Activated CD8-positive, alpha-beta memory T cell treated with anti-CD3 and anti-CD28 coated beads for 36 hours (primary cell): ENCODE measurements around the gene SUPT20H. TPM values are rescaled to one million over a fixed set of nuclear protein-coding genes. Genes with fewer than 3 reads are reported as not detected.

ENCODE experiments used
- CTCF ChIA-PET: fragments of 350-600 bp; sonication (Branson Sonifier 250); formaldehyde crosslinking; loops from one replicate; lab custom pipeline; 2021; ENCODE audit warnings: antibody characterized with exemption; lab: Charles Lee
- POLR2A ChIA-PET: fragments of 350-600 bp; sonication (Branson Sonifier 250); formaldehyde crosslinking; loops from one replicate; lab custom pipeline; 2021; ENCODE audit warnings: antibody characterized with exemption; lab: Charles Lee
- total RNA-seq, 2 experiments: library from RNA; stranded (reverse); gene quantifications; one replicate each; pipeline ENCODE4 v1.2.3, GENCODE V29; 2021

SUPT20H gene
- 10 to 100 TPM; 49.1 to 49.8 TPM for total RNA-seq

GRCh38 chr13:37058910-37059847 lies at the start of gene SUPT20H:
SUPT20H (minus strand) TSS chr13:37059688; CDS start chr13:37051490, 8,198 bp downstream.
- POLR2A ChIA-PET = no interaction called here
- CTCF ChIA-PET = no interaction called here

- ChIA-PET POLR2A (no interaction called here), CTCF (no interaction called here)
Observed at GRCh38 chr13:37109051-37109678, 49.7 kb upstream of the SUPT20H start.

DNA sequence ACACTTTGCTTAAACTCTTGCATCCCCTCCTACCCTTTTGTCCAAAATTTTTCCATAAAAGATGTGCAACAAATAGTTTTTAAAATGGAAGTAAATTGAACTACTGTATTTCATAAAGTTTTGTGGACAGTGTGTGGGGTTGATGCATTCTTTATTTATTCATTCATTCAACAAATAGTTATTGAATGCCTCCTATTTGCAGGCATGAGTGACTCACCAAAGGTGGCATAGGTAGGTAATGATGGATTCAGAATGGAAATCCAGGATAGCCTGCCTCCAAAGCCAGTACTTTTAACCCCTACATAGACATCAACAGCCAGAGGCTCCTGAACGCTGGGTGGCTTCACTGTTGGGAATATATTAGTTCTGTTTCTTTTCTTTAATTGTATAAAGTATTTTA lies 48.4 kb upstream of the SUPT20H start:
- ChIA-PET CTCF (no interaction called here), POLR2A (no interaction called here)

DNA sequence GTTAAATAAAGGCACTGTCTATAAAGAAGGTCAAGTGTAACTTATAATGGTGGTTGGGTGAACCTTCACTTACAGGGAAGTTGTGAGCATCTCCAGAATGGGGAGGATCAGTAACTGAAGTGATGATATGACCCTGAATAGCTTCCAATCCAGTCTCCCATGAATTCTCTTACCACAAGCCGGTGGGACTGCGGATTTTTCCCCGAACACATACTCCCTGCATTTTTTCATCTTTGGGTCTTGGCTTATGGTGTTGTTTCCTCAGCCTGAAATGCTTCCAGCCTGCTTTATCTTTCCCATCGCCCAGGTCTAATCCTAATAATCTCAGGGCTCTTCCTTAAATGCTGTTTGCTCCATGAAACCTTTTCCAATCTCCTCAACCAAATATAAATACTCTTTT lies 48.0 kb upstream of the SUPT20H start:
- CTCF ChIA-PET = no interaction called here

DNA sequence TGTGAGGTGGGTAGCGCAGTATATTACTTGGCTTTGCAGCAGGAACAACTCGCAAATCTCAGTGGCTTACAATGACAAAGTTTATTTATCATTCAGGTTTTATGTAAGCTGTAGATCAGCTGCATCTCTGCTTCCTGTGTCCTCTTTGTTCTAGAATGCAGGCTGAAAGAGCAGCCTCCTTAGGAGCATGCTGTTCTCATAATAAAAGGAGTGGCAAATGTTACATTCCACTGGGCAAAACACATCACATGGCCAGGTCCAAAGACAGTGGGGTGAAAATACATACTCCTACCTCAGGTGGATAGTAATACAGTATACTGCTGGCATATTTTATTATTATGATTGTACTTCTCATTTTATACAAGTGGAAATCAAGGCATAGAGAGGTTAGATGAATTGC lies 47.2 kb upstream of the SUPT20H start:
- POLR2A ChIA-PET = no interaction called here
- CTCF ChIA-PET = no interaction called here

More for the DNA sequence above, 48.0 kb upstream of the SUPT20H start:
- POLR2A ChIA-PET = no interaction called here

DNA sequence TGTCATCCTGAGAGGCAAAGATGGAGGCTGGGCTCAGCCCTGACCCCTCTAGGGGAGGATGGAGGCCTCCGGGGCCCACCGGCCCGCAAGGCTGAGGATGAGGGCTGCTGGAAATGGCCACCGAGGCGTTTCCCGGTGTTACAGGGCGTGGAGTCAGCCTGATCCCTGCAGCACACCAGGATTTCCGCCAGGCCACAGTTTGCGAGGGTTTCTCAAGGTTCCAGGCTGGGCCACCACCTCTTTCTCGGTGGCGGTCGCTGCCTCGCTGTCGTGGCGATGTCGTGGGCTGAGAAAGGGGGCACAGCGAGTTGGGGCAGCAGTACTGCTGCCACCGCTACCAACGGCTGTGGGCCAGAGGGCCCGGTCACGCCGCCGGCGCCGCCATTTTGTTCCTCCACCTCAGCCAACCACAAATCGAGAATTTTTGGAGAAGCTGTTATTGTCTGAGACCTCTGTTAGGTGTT lies 45.8 kb upstream of the SUPT20H start, which contains the start of gene CSNK1A1L:
Gene CSNK1A1L (minus strand): TSS at position 414 of the 464 bp plus-strand sequence. CDS start 408 bp downstream, at position 6.
- ChIA-PET POLR2A (no interaction called here), CTCF (no interaction called here)

GRCh38 chr13:37102896-37103295 lies 43.4 kb upstream of the SUPT20H start:
- ChIA-PET POLR2A (no interaction called here), CTCF (no interaction called here)

- POLR2A ChIA-PET = no interaction called here
- CTCF ChIA-PET = no interaction called here
Observed at GRCh38 chr13:37101201-37101600, 41.7 kb upstream of the SUPT20H start.

DNA sequence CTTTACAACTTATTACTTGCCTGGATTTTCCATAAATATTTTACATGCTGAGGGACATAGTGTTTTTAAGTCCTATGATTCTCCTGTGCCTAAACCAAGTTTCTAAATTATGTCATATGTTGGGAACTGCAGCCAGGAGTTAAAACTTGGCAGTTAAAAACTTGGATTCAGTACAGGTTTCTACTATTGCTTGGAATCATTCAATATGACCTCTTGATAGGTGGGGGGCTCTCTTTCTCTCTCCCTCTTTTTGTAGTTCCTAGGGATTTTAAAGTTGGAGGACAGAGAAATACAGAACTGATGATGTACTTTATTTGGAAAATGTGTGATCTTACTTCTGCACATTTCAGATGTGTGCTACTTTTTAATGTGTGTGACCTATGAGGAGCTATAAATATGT lies 41.2 kb upstream of the SUPT20H start:
- ChIA-PET POLR2A (no interaction called here), CTCF (no interaction called here)

- POLR2A ChIA-PET = no interaction called here
- CTCF ChIA-PET = no interaction called here
Observed at GRCh38 chr13:37097076-37097475, 37.6 kb upstream of the SUPT20H start.

DNA sequence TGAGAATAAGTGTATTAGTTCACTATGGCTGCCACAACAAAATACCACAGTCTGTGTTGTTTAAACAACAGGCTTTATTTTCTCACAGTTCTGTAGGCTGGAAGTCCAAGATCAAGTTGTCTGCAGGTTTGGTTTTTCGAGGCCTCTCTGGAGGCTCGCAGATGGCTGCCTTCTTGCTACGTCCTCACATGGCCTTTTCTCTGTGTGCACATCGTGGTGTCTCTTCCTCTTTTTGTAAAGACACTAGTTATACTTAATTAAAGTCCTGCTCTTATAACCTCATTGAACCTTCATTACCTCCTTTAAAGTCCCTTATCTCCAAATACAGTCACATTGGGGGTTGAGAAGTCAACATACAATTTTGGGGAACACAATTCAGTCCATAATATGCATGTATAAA lies 35.4 kb upstream of the SUPT20H start:
- CTCF ChIA-PET = no interaction called here

GRCh38 chr13:37094099-37094498 lies 34.6 kb upstream of the SUPT20H start:
- CTCF ChIA-PET = no interaction called here
- POLR2A ChIA-PET = no interaction called here

More for the DNA sequence above, 35.4 kb upstream of the SUPT20H start:
- POLR2A ChIA-PET = no interaction called here

GRCh38 chr13:37091835-37092234 lies 32.3 kb upstream of the SUPT20H start:
- ChIA-PET POLR2A (no interaction called here), CTCF (no interaction called here)

DNA sequence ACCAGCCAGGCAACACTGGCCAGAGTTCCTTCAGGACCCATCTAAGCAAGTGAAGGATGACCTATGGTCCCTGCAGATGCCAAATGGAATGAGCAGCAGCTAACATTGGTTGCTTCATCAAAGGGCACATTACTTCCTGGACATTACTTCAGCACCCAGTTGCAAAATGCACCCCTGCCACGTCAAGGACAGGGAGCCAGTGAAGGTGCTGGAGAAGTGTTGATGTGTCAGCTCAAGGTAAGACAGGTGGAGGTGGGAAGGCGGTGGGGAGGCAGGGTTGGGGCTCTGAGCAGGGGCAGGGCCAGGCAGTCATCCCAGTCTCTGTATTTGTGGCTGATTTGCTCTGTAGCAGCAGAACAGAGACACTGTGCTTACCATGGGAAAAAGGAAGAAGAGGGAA lies 31.4 kb upstream of the SUPT20H start:
- CTCF ChIA-PET = no interaction called here
- POLR2A ChIA-PET = no interaction called here

- ChIA-PET CTCF (no interaction called here), POLR2A (no interaction called here)
Observed at GRCh38 chr13:37089495-37089894, 30.0 kb upstream of the SUPT20H start.

GRCh38 chr13:37087486-37087885 lies 28.0 kb upstream of the SUPT20H start:
- POLR2A ChIA-PET = no interaction called here
- CTCF ChIA-PET = no interaction called here

DNA sequence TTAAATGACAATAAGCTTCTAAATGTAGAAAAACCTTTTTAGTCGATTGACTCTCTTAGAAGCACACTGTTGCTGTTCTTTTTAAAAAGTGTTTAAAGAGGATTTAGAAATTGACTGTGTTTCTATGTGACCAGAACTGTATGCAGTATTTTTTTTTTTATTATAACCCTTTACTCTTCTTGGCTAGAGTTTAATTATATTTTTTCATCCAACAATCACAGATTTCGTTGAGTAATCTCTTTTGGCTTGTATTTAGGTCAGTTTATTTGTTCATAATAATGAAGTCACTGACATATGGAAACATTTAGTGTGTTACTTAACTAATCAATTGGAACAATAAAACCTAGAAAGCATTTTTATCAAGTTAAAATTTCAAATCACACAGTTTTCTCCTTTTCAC lies 26.1 kb upstream of the SUPT20H start:
- ChIA-PET POLR2A (no interaction called here), CTCF (no interaction called here)

DNA sequence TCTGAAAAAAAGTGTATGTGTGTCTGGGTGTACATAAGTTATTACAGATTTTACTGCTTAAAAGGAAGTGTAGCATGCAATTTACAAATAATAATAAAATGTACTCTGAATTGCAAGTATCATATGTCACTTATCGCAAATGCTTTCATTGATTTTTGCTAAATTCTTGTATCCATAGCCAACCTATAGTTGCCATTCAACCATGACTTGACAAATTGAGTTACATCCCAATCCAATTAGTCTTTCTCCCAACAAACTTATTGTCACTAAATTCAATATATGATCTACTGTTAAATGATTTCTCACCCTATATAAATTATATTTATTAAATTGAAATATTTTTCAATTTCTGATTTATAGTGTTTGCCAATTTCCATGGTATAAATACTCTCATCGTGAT lies 17.3 kb upstream of the SUPT20H start:
- CTCF ChIA-PET = no interaction called here
- POLR2A ChIA-PET = no interaction called here

GRCh38 chr13:37075164-37075563 lies 15.7 kb upstream of the SUPT20H start:
- POLR2A ChIA-PET = no interaction called here
- CTCF ChIA-PET = no interaction called here

- CTCF ChIA-PET = no interaction called here
- POLR2A ChIA-PET = no interaction called here
Observed at GRCh38 chr13:37074703-37075102, 15.2 kb upstream of the SUPT20H start.

DNA sequence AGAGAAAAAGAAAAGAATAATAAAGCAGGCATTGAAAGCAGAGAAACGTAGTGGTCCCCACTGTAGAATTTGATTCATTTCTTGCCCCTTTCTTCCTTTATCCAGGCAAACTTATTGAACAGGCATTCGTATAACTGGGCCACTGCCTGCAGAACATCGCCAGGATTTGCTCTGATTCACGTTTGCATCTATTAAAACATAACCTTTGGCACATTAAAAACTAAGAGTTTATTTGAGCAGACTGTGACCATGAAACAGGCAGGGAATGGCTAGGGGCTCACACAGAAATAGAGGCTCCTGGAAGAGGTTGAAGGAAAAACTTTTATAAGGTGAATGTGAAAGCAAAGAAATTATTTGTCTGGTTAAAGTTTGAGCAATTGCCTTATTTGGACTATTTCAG lies 12.5 kb upstream of the SUPT20H start:
- ChIA-PET POLR2A (no interaction called here), CTCF (no interaction called here)
